ENCODE data around the gene SMIM1. TPM values are rescaled to one million over a fixed set of nuclear protein-coding genes. Genes with fewer than 3 reads are reported as not detected.

SMIM1 gene
- total RNA-seq (1.2 and 2.9 TPM in 2 replicates), polyA plus RNA-seq (1.4 and 5.1 TPM in 2 replicates), polyA minus RNA-seq (1.2 and 2.3 TPM in 2 replicates), Bru-seq, nascent RNA (percentile 19 among the genes with signal in this experiment), BruChase-seq, experiment 1, labeled RNA remaining after a 6-hour chase (percentile 14 among the genes with signal in this experiment), BruChase-seq, experiment 2, labeled RNA remaining after a 2-hour chase (percentile 14 among the genes with signal in this experiment)
- 0.80 and 2.6 TPM in 2 replicates for polyA plus RNA-seq (2011; cell fraction: cytosol; rRNA removed)
- not detected in 2 replicates for polyA plus RNA-seq (2011; cell fraction: nucleus; rRNA removed)
- polyA plus RNA-seq (2012): 0.56 and 1.1 TPM in 2 replicates
- not detected for polyA minus RNA-seq (2011; cell fraction: cytosol; rRNA and poly(A)+ RNA removed)
- 1.9 TPM in 1 of 2 replicates, not detected in the other for polyA minus RNA-seq (2011; cell fraction: nucleus; rRNA and poly(A)+ RNA removed)
- long read RNA-seq, partial matches to known transcripts: 1 of 3 reads
- long read RNA-seq, other reads (novel, unspliced or antisense): 0 of 3 reads

DNA sequence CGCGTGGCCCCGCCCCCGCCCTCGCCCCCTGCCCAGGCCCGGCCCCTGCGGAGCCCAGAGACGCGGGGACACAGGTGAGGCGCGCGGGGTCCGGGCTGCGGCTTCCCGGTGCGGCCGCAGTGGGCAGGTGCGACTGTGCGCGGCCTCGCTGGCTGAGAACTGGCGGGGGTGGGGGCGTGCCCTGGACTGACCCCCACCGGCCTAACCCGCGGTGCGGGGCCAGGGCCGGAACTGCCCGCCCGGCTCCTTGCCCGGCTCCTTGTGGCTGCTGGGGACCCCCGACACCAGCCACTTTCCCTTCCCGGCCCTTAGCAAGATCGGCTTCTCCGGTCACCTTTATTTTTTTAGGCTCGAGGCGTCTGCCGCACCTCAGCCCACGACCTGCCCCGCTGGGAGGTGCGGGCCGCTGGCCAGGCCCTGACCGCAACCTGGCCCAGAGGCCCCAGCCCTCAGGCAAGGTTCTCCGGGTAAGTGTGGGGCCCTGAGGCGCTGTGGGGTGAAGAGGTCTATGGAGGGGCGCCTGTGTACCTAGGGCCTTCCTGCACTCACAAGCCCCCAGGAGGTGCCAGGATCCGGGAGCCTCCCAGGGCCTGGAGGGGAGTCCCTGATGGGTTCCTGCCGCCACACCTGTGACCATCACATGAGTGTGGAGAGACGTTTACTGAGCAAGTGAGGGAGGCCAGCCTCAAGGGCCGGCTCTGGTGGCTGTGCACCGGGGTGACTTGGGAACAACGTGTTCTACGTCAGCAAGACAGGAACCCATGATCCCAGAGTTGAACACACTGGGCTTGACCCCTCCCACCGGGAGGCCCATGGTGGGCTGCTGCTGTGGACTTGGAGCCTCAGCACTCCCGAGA is at the start of gene SMIM1:
Gene SMIM1, plus strand, starts transcription at position 35 of the 857 bp plus-strand sequence. CDS start 2,625 bp downstream, outside the sequence.
- dilution Hi-C loops (cut with MboI; ENCODE audit: extremely low pct_ligation_motif_present, low sequenced_read_pairs) (no loop called here), intact Hi-C loops (cut with micrococcal nuclease) (loop anchor here (1.0 to 5.0 kb wide), 3 partner anchors 23 to 129 kb away; partner anchors contain the start of genes C1orf174 and LRRC47)
- no peak for TF ChIP-seq EZH2 (IDR thresholded peaks at IDR 0.05; ENCODE audit: borderline replicate concordance, low read depth, low read length, severe bottlenecking)
- no peak for TF ChIP-seq GATA2 (IDR thresholded peaks at IDR 0.05; ENCODE audit: insufficient read depth, insufficient read length, low read depth, low read length)
- no peak for TF ChIP-seq MAX (IDR thresholded peaks at IDR 0.05; ENCODE audit: insufficient read depth, insufficient read length)
- TF ChIP-seq JUN (IDR thresholded peaks at IDR 0.05; ENCODE audit: borderline replicate concordance, insufficient read depth, insufficient read length, low read depth): no peak
- no peak for TF ChIP-seq FOS (IDR thresholded peaks at IDR 0.05; ENCODE audit: borderline replicate concordance, insufficient read depth, low read length)
- TF ChIP-seq POLR2A (IDR thresholded peaks at IDR 0.05; ENCODE audit: low read depth, low read length): no peak
- no peak for TF ChIP-seq MYC (IDR thresholded peaks at IDR 0.05; ENCODE audit: low read depth, low read length)
- no peak for TF ChIP-seq CTCF (IDR thresholded peaks at IDR 0.05; ENCODE audit: extremely low read depth in 1 of 2, insufficient read depth in 1 of 2, low read depth in 1 of 2, low read length in 2 of 2)
- no peak for TF ChIP-seq POLR2AphosphoS5 (IDR thresholded peaks at IDR 0.05; ENCODE audit: insufficient read depth, low read depth, low read length)
- no peak within 1 kb of the TSS for H3K27ac ChIP-seq (ENCODE audit: insufficient read depth, low read depth, low read length)
- peak within 1 kb of the TSS; percentile 62 for H3K4me2 ChIP-seq (ENCODE audit: insufficient read depth, low read length)
- H2AFZ ChIP-seq (ENCODE audit: low read depth, low read length): peak within 1 kb of the TSS; percentile 90
- H3K9me3 ChIP-seq (replicated peaks; ENCODE audit: control insufficient read depth, insufficient read depth, low read length): no peaks in the 10 kb centered on the region
- H3K27me3 ChIP-seq (ENCODE audit: control insufficient read depth in 2 of 2, insufficient read depth in 2 of 2, low read length in 2 of 2): no peaks in the 10 kb centered on the region
- H3K79me2 ChIP-seq (ENCODE audit: control insufficient read depth, insufficient read depth, low read length): no peaks in the 10 kb centered on the region
- H3K9ac ChIP-seq (replicated peaks; ENCODE audit: extremely low read depth, insufficient read depth, low read length): no peak within 1 kb of the TSS
- FAIRE-seq: no peak
- peak within 1 kb of the TSS; percentile 35 to 51 (median 49) for H3K4me3 ChIP-seq (replicated peaks in 1 of 3; ENCODE audit: insufficient read depth in 1 of 3, low read depth in 1 of 3, low read length in 3 of 3)
- no peaks in the 10 kb centered on the region for H3K9me1 ChIP-seq (replicated peaks; ENCODE audit: control insufficient read depth, extremely low read depth, insufficient read depth, low read length)
- peaks cover 6% of the 10 kb centered on the region for H3K4me1 ChIP-seq (ENCODE audit: control insufficient read depth, extremely low read depth, insufficient read depth, low read length)
- no peaks in the 10 kb centered on the region for H3K36me3 ChIP-seq (ENCODE audit: control insufficient read depth in 2 of 2, extremely low read depth in 1 of 2, insufficient read depth in 2 of 2, low read length in 2 of 2)
- DNase-seq (ENCODE audit: low read depth, low spot score): no peak
- no peaks in the 10 kb centered on the region for H4K20me1 ChIP-seq (replicated peaks; ENCODE audit: control insufficient read depth, extremely low read depth, insufficient read depth, low read length)
- ChIA-PET POLR2A (no interaction called here), CTCF (interaction anchor here (0.7 kb wide), 1 partner anchor 48 kb away, joined by 4 read pairs; no protein-coding TSS in a partner anchor)
- no TSS peak for BruUV-seq (replicated peaks)

Data from endothelial cell of umbilical vein (primary cell).